Epidermal melanocyte (primary cell): ENCODE measurements around the gene BMPR1A.
"Not testable (repeated sequence)": the region's sequence is repeated elsewhere in the genome, so short reads cannot be mapped to it uniquely, and the experiment has no call there.

Source experiments
- DNase-seq: peaks from one replicate; pipeline ENCODE4 v3.0.0; 2011; ENCODE audit warnings: low spot score; ENCODE audit not compliant: insufficient read length

Gene BMPR1A

DNA sequence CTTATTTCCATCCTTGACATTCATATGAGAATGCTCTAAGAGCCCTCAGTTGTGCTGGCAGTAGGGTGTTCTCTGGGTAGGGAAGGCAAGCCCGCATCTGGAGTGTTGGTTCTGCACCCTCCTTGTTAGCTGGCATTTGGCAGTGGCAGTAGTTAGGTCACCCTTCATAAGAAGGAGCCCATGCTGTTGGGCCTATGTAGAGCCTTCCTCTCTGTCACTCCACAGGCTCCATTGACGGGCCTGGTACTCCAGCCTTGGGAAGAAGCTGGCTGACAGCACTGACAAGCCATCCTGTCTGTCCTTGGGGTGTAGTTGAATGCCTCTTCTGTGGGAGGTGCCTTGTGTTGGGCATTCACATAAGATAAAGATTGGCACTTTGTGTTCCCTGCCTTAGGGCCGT is 89.7 kb downstream of the BMPR1A start:
- DNase-seq = no peak

DNA sequence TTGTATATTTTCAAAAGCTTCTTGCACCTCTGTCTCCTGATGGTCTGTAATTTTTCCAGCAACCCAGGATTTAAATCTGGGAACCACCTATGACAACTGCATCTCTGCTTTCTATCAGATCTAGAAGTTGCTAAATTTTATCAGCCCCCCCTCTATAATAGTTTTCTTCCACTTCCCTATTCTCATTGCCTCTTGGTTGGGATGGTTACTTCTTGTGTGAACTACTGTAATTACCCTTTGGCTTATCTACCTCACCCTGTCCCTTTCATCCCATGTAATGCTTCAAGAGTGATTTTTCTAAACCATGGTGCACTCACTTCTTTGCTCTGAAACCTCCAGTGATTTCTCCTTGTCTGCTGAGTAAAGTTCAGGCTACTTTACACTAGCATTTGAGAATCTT is 92.3 kb downstream of the BMPR1A start:
- DNase-seq = no peak

DNA sequence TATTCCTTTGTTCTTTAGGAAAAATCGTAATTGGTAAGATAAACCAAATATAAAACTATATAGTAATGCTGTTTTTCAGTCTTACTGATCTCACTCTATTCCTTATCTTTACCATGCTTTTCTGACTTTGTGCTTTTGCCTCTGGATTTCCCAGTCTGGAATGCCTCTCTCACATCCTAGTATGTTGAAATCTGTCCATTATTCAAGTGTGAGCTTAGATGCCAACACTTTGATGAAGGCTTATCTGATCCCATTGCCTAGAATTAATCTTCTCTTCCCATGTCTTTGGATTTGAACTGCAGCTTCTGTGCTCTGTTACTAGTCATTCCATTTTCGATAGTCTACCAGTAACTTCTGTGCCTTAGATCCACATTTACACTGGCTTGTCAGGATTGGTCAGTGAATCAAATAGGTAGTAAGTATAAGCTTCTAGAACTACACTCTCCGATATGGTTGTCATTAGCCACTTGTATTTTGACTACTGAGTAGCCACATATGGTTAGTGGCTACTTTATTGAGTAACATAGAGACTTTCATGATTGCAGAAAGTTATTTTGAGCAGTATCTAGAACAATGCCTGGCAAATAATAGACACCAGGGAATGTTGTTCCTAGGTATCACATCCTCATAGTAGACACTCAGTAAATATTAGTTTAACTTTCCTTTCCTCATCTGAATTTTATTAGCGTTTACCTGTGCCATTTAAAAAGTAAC is 92.9 kb downstream of the BMPR1A start:
- DNase-seq = no peak

DNA sequence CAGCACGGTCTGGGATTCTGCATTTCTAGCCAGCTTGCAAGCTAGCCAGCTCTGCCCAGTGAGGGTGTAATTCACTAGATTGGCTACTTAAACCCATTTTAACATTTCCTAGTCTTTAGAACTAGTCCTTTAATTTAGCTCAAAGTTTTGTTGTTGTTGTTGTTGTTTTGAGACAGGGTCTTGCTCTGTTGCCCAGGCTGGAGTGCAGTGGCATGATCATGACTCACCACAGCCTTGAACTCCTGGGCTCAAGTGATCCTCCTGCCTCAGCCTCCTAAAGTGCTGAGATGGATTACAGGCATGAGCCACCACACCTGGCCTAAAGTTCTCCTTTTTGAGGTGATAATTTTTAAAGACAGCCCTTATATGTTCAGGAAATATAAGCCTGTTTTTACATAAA is 94.1 kb downstream of the BMPR1A start:
- no peak for DNase-seq

DNA sequence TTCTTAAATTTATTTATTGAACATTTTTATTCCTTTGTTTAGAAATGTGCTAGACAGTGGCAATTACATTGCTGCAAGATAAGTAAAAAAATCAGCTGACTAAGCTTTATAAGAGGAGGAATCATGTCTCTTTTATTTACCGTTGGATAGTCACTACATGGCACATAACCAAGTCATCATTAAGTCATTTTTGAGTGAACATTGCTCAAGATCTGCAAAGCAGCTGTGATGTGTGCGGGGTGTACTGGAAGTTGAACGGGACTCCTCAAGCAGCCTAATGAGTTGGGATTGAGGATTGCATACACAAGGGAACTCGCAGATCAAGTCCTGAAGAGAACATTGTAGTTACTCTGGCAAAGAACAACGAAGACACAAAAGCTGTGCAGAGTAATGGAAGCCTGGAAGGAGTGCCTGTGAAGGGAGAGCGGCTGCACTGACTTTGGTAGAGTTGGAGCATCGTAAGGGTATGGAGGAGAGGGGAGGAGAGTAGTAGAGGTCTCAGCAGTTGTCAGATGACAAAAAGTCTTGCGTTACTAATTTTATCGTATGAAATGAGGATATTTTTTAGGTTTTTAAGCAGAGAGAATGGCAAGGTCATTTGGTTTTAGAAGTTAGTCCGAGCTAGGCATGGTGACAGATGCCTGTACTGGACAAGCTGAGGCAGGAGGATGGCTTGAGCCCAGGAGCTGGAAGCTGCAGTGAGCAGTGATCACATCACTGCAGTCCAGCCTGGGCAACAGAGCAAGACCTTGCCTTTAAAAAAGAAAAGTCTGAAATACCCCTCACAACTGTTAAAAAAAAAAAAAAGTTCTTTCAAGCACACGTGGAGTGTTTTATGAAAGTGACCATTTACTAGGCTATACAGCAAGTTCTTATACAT is 95.1 kb downstream of the BMPR1A start:
- no peak for DNase-seq

DNA sequence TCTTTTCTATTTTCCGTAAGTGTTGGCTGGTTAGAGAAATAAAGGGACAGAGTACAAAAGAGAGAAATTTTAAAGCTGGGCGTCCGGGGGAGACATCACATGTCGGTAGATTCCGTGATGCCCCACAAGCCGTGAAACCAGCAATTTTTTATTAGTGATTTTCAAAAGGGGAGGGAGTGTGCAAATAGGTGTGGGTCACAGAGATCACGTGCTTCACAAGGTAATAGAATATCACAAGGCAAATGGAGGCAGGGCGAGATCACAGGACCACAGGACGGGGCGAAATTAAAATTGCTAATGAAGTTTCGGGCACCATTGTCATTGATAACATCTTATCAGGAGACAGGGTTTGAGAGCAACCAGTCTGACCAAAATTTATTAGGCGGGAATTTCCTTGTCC is 97.2 kb downstream of the BMPR1A start:
- DNase-seq = not testable (repeated sequence)

DNA sequence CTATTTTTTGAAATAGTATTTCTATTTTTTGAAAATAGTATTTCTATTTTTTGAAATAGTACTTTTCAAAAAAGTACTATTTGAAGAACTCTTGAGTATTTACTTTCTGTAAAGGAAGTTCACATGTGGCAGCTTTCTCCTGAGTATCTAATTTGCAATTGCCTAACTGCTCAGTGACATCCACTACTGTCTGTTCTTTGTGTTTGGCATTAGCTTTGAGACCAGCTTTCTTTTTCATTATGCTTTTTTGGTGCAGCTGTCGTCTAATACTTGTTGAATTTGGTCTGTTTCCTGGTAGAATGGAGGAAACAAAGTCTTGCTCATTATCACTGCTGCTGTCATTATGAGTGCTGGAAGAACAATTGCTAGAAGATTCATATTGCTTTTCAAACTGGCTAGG is 99.1 kb downstream of the BMPR1A start:
- DNase-seq = no peak

DNA sequence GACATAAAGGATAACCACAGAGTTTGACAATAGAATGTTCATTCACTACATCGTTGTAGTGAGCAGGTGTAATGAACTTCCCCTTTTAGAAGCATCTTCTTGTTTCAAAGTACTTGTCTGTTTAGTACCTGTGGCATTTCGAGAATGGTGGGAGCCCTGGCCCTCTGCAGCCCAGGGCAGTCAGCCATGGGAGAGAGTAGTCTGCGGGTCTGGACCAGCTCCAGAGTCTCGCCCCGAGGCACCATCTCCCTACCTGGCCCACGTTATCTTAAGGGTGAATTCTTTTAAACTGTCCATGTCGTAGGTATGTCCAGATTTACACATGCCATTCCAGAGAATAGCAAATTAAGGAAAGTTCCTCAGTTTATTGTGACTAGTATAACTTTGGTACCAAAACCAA is 99.7 kb downstream of the BMPR1A start:
- no peak for DNase-seq

DNA sequence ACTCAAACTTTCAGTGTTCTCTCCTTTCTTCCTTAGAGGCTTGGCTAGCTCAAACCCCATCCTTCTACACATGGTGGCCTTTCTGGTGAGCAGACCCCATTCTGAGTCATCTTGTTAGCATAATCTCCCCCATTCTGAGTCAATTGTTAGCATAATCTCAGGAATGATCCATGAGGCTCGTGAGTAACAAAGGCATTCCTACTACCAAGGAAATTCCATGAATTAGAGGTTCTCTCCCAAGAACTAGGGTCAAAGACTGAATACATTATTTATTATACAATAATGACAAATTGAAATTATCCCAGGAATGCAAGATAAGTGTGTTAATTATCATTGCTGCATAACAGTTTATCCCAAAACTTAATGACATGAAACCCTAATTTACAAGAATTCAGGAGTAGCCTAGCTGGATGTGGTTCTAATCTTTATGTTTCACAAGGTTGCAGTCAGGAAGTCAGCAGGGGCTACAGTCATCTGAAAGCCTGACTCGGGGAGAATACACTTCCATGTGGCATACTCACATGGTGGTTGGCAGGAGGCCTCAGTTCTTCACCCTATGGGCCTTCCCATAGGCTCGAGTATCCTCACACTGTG is 100.8 kb downstream of the BMPR1A start:
- no peak for DNase-seq

DNA sequence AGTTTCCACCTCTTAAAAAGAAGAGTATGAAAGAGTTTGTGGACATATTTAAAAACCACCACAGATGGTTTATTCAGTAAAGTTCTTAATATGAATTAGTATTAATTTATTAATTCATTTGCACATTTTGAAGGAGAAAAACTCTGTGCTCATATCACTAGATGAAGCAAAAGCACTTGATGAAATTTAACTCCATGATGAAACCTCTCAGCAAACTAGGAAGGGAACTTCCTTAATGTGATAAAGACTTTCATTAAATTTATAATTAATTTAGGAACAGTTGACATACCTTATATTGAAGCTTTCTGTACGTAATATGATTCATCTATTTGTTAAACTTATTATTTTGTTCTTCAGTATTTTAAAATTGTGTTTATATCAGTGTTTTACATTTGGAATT is 101.6 kb downstream of the BMPR1A start:
- DNase-seq = no peak

DNA sequence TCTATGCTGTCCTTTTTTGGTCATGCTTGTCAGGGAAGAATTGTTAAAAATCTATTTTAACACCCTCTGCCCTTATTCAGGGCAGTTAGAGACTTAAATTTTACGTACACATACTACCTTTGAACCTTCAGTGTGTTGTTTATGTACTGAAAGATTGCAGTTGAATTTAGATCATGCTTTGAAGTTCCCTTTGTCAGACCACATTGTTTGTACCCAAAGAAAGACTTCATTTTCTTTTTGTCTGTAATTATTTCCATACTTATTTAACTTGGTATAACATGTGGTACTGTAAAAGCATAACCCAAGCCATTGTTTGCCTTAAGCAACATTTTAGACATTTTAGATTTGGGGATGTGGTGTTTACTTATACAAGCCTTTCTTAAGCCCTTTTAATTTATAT is 104.9 kb downstream of the BMPR1A start:
- no peak for DNase-seq

DNA sequence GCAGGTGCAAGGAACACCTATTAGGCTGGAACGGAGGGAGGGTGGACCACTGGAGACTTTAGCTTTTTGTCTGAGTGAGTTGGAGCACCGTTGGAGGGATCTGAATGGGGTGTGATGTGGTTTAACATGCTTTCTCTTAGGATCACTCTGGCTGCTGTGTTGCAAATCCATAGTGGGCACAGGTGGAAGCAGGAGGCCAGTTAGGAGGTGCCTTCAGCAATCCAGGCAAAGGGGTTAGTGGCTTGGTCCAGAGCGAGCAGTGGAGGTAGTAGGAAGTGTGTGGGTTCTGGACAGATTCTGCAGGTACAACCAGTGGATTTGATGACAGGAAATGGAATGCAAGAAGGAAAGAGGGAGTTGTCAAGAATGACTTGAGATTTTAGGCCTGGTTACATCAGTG is 106.0 kb downstream of the BMPR1A start:
- no peak for DNase-seq

DNA sequence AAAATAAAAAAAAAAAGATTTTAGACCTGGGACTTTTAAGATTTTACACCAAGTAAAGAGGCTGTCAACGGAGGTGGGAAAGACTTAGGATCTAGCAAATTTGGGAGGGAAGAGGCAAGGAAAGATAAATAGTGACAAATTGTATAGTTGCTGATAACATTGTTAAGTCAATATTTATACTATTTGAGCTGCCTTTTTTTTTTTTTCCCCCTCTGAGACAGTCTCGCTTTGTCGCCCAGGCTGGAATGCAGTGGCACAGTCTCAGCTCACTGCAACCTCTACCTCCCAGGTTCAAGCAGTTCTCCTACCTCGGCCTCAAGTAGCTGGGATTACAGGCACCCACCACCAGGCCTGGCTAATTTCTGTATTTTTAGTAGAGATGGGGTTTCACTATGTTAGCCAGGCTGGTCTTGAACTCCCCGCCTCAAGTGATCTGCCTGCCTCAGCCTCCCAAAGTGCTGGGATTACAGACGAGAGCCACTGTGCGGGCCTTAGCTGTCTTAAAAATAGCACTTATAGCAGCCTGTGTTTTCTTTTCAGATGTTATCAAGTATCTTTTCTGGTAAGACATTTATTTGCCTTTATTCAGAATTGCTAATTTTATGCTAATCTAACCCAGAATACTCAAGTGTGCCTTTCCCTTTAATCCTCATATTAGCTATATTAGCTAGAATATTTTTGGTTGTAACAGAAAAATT is 106.5 kb downstream of the BMPR1A start:
- no peak for DNase-seq

DNA sequence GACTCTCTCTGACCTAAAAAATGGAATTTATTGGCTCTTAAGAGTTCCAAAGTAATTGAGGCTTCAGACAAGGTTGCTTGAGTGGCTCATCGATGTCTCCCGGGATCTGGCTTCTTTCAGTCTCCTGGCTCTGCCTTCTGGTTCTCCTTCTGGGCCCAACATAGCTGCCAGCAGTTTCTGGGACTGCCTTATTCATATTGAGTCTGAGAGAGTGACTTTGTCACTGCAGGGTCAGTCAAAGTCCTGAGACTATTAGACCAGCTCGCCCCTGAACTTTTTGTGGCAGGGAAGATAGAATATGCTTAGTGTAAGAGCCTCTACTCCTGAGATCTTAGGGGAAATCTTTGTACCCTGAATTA is 107.0 kb downstream of the BMPR1A start:
- DNase-seq = no peak

DNA sequence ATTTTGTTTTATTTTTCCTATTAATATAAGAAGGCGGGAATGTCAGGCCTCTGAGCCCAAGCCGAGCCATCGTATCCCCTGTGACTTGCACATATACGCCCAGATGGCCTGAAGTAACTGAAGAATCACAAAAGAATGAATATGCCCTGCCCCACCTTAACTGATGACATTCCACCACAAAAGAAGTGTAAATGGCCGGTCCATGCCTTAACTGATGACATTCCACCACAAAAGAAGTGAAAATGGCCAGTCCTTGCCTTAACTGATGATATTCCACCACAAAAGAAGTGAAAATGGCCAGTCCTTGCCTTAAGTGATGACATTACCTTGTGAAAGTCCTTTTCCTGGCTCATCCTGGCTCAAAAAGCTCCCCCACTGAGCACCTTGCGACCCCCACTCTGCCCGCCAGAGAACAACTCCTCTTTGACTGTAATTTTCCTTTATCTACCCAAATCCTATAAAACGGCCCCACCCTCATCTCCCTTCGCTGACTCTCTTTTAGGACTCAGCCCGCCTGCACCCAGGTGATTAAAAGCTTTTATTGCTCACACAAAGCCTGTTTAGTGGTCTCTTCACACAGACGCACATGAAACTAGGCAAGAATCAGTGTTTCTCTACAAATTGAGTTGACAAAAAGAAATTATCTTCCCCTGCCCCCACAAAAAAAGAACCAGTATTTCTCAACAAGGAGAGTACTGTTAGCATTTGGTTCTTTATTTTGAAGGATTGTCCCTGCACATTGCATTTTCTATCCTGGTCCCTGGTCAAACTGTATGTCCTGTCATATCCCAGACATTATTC is 108.8 kb downstream of the BMPR1A start:
- not testable (repeated sequence) for DNase-seq

DNA sequence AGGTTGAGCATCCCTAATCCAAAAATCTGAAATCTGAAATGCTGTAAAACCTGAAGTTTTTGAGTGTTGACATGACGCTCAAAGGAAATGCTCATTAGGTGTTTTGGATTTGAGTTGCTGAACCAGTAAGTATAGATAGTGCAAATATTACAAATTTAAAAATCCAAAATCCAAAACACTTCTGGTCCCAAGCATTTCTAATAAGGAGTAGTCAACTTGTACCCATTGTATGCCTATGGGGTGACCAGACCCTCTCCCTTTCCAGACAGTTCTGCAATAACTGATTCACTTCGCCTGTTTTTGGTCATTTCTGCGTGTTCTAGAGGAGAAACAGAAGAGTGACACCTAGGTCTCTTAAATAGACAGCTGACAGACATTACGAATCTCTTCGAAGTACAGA is 110.7 kb downstream of the BMPR1A start:
- no peak for DNase-seq

DNA sequence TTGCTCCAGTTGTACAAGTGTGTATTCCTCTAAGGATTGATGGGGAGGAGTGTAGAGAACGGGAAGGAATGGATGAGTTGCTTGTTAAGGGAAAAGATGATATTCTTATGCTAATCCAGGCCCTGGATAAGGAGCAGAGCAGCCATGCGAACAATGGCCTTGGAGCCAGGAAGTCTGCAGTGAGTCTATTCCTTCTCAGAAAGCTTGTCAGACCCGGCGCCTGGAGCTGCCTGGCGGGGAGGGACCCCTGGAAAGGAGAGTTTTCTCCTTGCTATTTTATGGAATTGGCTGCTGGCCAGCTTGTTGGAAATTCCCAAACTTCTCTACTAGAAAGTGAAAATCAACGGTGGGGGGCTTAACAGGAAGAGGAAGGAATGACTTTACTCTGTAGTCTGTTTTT is 111.9 kb downstream of the BMPR1A start:
- DNase-seq = no peak

DNA sequence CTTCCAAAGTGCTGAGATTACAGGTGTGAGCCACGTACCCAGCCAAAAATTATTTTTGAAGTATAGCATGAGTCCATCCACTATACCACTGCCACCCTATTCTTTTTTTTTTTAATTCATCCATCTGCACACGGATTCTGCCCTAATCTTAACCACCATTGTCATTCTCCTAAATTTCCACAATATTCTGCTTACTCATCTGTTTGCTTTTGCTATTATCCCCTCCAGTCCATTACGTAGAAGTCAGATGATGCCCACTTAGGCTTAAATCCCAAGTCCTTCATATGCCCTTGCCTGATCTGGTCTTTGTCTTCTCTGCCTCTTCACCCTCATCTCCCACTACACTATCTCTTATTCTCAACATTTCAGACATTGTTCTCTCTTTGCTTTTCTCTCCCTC is 114.3 kb downstream of the BMPR1A start:
- DNase-seq = no peak

DNA sequence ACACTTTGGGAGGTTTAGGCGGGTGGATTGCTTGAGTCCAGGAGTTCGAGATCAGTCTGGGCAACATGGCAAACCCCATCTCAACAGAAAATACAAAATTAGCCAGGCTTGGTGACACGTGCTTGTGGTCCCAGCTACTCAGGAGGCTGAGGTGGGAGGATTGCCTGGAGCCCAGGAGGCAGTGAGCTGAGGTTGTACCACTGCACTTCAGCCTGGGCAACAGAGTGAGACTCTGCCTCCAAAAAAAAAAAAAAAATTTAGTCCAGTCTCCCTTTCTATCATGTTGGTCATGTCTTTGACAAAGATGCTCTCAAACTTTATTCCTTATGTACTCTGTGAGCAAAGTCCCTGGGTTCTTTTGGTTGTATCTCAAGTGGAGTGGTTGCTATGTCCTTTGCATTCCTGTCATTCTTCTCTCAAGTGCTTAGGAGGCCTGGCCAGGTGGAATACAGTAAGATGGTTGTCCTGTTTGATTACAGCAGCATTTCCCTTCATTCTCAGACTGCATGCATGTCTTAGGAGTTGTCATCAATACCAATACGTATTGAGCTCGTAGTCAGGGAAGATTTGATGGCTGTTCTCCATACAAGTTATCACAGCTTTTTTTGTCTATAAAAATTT is 115.3 kb downstream of the BMPR1A start:
- DNase-seq = no peak

DNA sequence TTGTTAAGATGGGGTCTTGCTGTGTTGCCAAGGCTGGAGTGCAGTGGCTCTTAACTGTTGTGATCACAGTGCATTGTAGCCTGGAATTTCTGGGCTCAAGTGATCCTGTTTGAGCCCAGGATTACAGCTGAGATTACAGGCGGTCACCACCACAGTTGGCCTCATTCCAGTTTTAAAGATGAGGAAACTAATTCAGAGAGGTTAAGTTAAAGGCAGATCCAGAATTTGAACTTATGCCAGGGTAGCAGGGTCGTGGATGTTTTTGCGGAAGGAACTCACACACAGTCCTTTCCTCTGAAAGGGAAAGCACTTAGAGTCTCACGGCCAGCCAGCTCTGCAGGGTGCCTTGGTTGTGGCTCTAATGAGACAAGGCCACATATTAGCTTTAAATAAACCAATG is 116.3 kb downstream of the BMPR1A start:
- no peak for DNase-seq

DNA sequence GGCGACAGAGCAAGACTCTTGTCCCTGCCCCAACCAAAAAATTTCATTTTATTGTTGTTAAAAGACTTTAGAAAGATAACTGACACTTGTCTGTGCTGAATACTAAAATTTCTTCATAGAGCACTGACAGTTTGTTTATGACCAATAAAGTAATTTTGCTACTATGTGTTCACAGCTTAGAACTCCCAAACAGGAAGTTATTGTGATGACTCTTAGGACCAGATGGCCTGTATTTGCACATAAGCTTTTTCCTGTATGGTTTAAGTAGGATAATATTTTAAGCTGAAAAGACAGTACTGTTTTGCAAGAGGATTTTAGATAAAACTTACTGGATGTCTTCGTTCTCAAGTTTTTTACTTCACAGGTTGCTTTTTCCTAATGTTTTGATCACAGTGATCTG is 120.3 kb downstream of the BMPR1A start:
- DNase-seq = no peak
